Stomach (tissue), 4 donors: ENCODE results near the gene BPTF.

Experiments
- POLR2AphosphoS5 ChIP-seq, 3 donors: sonication (generic); formaldehyde crosslinking; IDR thresholded peaks; one replicate each; pipeline ENCODE4 v1.6.1; 2016; ENCODE audit warnings: antibody characterized with exemption in 3 of 3
- TF ChIP-seq, protein P1 (sequence below), 7 experiments: fragments of 450-650 bp in 4 of 7; fragments of 200-600 bp in 3 of 7; sonication (generic) in 3 of 7; IDR thresholded peaks; one replicate each; pipeline ENCODE4 v1.5.1; 2016 to 2019; ENCODE audit warnings: antibody characterized with exemption in 7 of 7, control low read depth in 2 of 7, mild to moderate bottlenecking in 1 of 7

DNA sequence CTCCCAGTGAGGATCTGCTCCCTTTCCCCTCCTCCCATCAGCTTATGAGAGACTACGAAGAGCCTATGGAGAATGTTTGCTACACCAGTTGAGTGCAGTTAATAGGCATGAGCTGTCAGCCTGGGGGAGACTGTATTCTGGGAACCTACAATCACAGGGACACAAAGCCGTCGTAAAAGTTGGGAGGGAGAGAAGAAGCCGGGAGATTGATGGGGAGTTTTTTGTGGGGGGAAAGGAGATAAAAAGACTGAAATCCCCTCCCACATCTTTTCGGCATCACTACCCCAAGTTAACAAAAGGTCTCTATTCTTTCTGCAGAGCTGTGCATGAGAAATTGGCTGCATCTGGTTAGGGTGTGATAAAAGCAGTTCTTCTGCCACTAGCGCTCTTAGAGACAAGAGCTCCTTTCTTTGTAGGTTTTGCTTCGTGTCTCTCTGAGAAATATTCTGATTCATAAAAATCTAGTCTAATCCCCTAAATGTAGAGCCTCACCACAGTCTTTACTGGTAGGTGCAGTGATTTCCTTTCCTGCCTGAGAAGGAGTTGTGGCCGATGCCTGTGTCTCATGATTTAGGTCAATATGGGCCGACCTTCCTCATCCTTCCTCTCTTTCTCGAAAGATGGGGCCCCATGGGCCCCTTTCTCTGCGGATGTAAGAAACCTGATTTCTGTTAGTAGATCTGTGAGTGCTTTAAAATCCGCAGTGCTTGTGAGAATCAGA is 77.4 kb downstream of the BPTF start:
- TF ChIP-seq, protein P1, sequence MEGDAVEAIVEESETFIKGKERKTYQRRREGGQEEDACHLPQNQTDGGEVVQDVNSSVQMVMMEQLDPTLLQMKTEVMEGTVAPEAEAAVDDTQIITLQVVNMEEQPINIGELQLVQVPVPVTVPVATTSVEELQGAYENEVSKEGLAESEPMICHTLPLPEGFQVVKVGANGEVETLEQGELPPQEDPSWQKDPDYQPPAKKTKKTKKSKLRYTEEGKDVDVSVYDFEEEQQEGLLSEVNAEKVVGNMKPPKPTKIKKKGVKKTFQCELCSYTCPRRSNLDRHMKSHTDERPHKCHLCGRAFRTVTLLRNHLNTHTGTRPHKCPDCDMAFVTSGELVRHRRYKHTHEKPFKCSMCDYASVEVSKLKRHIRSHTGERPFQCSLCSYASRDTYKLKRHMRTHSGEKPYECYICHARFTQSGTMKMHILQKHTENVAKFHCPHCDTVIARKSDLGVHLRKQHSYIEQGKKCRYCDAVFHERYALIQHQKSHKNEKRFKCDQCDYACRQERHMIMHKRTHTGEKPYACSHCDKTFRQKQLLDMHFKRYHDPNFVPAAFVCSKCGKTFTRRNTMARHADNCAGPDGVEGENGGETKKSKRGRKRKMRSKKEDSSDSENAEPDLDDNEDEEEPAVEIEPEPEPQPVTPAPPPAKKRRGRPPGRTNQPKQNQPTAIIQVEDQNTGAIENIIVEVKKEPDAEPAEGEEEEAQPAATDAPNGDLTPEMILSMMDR (IDR thresholded peaks at IDR 0.05): no peak
- no peak for TF ChIP-seq POLR2AphosphoS5 (IDR thresholded peaks at IDR 0.05)
